C4-2B (cell line): ENCODE data around the gene GLCE.
A peak's percentile ranks its signal among the peaks of the same experiment; 100 is the strongest.
"Not testable (repeated sequence)": the region's sequence is repeated elsewhere in the genome, so short reads cannot be mapped to it uniquely, and the experiment has no call there.

Experiments used
- H3K27ac ChIP-seq: fragments of 450-650 bp; 2 replicates; pipeline ENCODE4 v1.5.1; 2017
- CTCF ChIP-seq: fragments of 450-650 bp; conservative IDR thresholded peaks from 2 replicates; pipeline ENCODE4 v1.5.1; 2017; ENCODE audit warnings: mild to moderate bottlenecking
- ZFX ChIP-seq: fragments of 450-650 bp; IDR thresholded peaks from 2 replicates; pipeline ENCODE4 v1.6.1; 2017

The GLCE gene

GRCh38 chr15:69153046-69153445 lies 7.4 kb upstream of the GLCE start:
- TF ChIP-seq CTCF (no peak), ZFX (no peak)
- no peak overlapping the region for H3K27ac ChIP-seq

GRCh38 chr15:69153587-69153986 lies 6.8 kb upstream of the GLCE start:
- not testable (repeated sequence) for H3K27ac ChIP-seq

GRCh38 chr15:69154078-69154477 lies 6.4 kb upstream of the GLCE start:
- H3K27ac ChIP-seq = no peak overlapping the region
- TF ChIP-seq ZFX = no peak
- TF ChIP-seq CTCF = no peak

- TF ChIP-seq ZFX = no peak
- no peak for TF ChIP-seq CTCF
- H3K27ac ChIP-seq = no peak overlapping the region
Measured at GRCh38 chr15:69154684-69155083, 5.8 kb upstream of the GLCE start.

GRCh38 chr15:69156736-69157381 lies 3.6 kb upstream of the GLCE start:
- no peak overlapping the region for H3K27ac ChIP-seq
- TF ChIP-seq ZFX = no peak
- no peak for TF ChIP-seq CTCF

- H3K27ac ChIP-seq = no peak overlapping the region
- TF ChIP-seq ZFX (no peak), CTCF (no peak)
Measured at GRCh38 chr15:69158201-69158842, 2.1 kb upstream of the GLCE start.

- TF ChIP-seq CTCF (no peak), ZFX (no peak)
- no peak overlapping the region for H3K27ac ChIP-seq
Measured at GRCh38 chr15:69158843-69159240, 1.6 kb upstream of the GLCE start.

- H3K27ac ChIP-seq = peak overlapping the region; percentile 74
- no peak for TF ChIP-seq ZFX
- TF ChIP-seq CTCF = no peak
Measured at GRCh38 chr15:69159805-69160140, 662 bp upstream of the GLCE start.
